ENCODE data around the gene MINK1.

Gene MINK1

DNA sequence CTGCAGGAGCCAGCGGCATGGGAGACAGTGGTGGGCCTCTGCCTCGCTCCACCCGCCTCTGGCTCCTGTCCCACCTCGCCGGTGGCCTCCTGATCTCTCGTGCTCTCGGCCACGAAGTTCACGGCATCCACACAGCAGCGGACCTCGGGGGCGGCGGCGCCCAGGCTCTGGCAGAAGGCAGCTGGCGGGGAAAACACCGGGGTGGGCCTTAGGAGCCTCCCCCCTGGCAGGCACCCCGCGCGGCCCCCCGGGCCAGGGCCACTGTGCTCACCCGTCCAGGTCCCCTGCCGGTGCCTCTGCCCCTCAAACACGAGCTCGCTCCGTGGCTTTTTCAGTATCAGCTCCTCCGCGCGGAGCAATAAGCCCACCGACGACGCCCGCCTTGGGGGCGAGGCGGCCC is 65.8 kb downstream of the MINK1 start:
- Histone ChIP-seq H3K4me3 (ENCODE audit: low read depth, low read length) (no peak overlapping the region), H3K27me3 (ENCODE audit: insufficient read depth, low read length) (no peaks in the 10 kb centered on the region), H3K4me2 (ENCODE audit: low read length) (no peak overlapping the region), H3K79me2 (ENCODE audit: control insufficient read depth, insufficient read depth, low read length, poor library complexity) (no peaks in the 10 kb centered on the region), H3K36me3 (ENCODE audit: control insufficient read depth in 1 of 2, insufficient read depth in 2 of 2, low read length in 2 of 2) (peaks cover 62 to 76% of the 10 kb centered on the region in 2 experiments), H3K23ac (ENCODE audit: low read length) (no peak overlapping the region), H2AFZ (ENCODE audit: insufficient read depth, low read length, poor library complexity) (no peak overlapping the region), H3K27ac (ENCODE audit: low read depth, low read length) (no peak overlapping the region), H3K9me3 (ENCODE audit: insufficient read depth, low read depth, low read length) (no peaks in the 10 kb centered on the region), H4K91ac (ENCODE audit: low read depth, low read length) (no peak overlapping the region), H3K18ac (ENCODE audit: low read length) (no peak overlapping the region), H2AK5ac (ENCODE audit: low read length) (no peak overlapping the region), H2BK12ac (ENCODE audit: low read length) (no peak overlapping the region), H3K4ac (ENCODE audit: low read depth, low read length) (no peak overlapping the region), H4K8ac (ENCODE audit: low read depth, low read length) (no peak overlapping the region), H4K12ac (ENCODE audit: low read depth, low read length) (no peak overlapping the region), H2BK5ac (ENCODE audit: low read depth, low read length, poor library complexity) (no peak overlapping the region), H3K4me1 (ENCODE audit: control insufficient read depth in 1 of 2, insufficient read depth in 2 of 2, low read length in 2 of 2) (no peaks in the 10 kb centered on the region), H3K9ac (ENCODE audit: low read length) (no peak overlapping the region), H3K14ac (ENCODE audit: low read length) (no peak overlapping the region), H3K79me1 (ENCODE audit: low read length) (no peaks in the 10 kb centered on the region), H2BK120ac (ENCODE audit: insufficient read depth, low read length, poor library complexity) (no peak overlapping the region)
- no peak for DNase-seq
- WGBS (ENCODE audit: extremely low coverage, insufficient coverage, insufficient read length) = no CpG with 5 or more reads among the region's 34 CpGs

- Histone ChIP-seq H3K79me1 (ENCODE audit: low read length) (no peaks in the 10 kb centered on the region), H4K8ac (ENCODE audit: low read depth, low read length) (no peak within 1 kb of the TSS), H3K4me1 (ENCODE audit: control insufficient read depth in 1 of 2, insufficient read depth in 2 of 2, low read length in 2 of 2) (no peaks in the 10 kb centered on the region), H4K91ac (ENCODE audit: low read depth, low read length) (no peak within 1 kb of the TSS), H3K79me2 (ENCODE audit: control insufficient read depth, insufficient read depth, low read length, poor library complexity) (no peaks in the 10 kb centered on the region), H3K4me3 (ENCODE audit: low read depth, low read length) (no peak within 1 kb of the TSS), H2AK5ac (ENCODE audit: low read length) (no peak within 1 kb of the TSS), H2BK120ac (ENCODE audit: insufficient read depth, low read length, poor library complexity) (no peak within 1 kb of the TSS), H3K36me3 (ENCODE audit: control insufficient read depth in 1 of 2, insufficient read depth in 2 of 2, low read length in 2 of 2) (peaks cover 55 to 69% of the 10 kb centered on the region in 2 experiments), H3K9ac (ENCODE audit: low read length) (no peak within 1 kb of the TSS), H2AFZ (ENCODE audit: insufficient read depth, low read length, poor library complexity) (no peak within 1 kb of the TSS), H3K27ac (ENCODE audit: low read depth, low read length) (no peak within 1 kb of the TSS), H3K9me3 (ENCODE audit: insufficient read depth, low read depth, low read length) (no peaks in the 10 kb centered on the region), H2BK5ac (ENCODE audit: low read depth, low read length, poor library complexity) (no peak within 1 kb of the TSS), H3K4me2 (ENCODE audit: low read length) (no peak within 1 kb of the TSS), H3K23ac (ENCODE audit: low read length) (no peak within 1 kb of the TSS), H3K18ac (ENCODE audit: low read length) (no peak within 1 kb of the TSS), H3K14ac (ENCODE audit: low read length) (no peak within 1 kb of the TSS), H3K4ac (ENCODE audit: low read depth, low read length) (no peak within 1 kb of the TSS), H3K27me3 (ENCODE audit: insufficient read depth, low read length) (no peaks in the 10 kb centered on the region), H4K12ac (ENCODE audit: low read depth, low read length) (no peak within 1 kb of the TSS), H2BK12ac (ENCODE audit: low read length) (no peak within 1 kb of the TSS)
- WGBS (ENCODE audit: extremely low coverage, insufficient coverage, insufficient read length) = no CpG with 5 or more reads among the region's 60 CpGs
- peak; percentile 88 to 89 for DNase-seq
Measured at GRCh38 chr17:4899341-4900230, 66.4 kb downstream of the MINK1 start, which contains the start of gene C17orf107. Gene C17orf107 (plus strand): TSS chr17:4899536. CDS start chr17:4899763, 227 bp downstream.

DNA sequence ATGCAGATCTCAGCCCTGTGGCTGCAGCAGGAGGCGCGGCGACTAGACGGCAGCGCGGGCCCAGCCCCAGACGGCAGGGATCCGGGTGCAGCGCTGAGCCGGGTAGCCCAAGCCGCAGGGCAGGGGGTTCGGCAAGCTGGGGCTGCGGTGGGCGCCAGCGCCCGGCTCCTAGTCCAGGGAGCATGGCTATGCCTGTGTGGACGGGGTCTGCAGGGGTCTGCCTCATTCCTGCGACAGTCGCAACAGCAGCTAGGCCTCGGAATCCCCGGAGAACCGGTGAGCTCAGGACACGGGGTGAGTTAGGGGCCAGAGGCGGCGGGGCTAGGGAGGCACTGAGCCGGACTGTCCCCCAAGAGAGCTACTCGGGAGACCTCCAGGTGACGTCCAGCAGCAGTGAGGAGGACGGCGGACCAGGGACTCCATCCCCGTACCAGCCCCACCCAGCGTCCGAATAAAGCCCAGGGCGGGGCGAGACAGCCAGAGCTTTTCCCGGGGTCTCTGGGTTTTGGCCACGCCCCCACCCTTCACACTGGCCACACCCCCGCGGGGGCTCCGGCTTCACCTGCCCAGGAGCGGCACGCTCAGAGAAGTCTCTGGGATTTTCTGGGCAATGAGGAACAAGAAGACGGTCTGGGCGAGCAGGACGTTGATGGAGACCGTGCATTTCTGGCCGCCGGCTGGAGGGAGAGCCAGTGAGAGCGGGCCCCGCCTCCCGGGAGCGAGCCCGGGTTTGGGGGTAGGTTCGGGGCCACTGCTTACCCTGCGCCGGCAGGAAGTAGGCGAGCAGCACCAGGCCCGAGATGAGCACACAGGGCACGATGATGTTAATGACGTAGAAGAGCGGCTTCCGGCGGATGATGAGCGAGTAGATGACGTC is 67.3 kb downstream of the MINK1 start:
- no CpG with 5 or more reads among the region's 65 CpGs for WGBS (ENCODE audit: extremely low coverage, insufficient coverage, insufficient read length)
- Histone ChIP-seq H3K18ac (ENCODE audit: low read length) (no peak overlapping the region), H3K27ac (ENCODE audit: low read depth, low read length) (no peak overlapping the region), H3K4me3 (ENCODE audit: low read depth, low read length) (no peak overlapping the region), H2AFZ (ENCODE audit: insufficient read depth, low read length, poor library complexity) (no peak overlapping the region), H4K91ac (ENCODE audit: low read depth, low read length) (no peak overlapping the region), H3K36me3 (ENCODE audit: control insufficient read depth in 1 of 2, insufficient read depth in 2 of 2, low read length in 2 of 2) (peaks cover 47 to 60% of the 10 kb centered on the region in 2 experiments), H4K12ac (ENCODE audit: low read depth, low read length) (no peak overlapping the region), H3K14ac (ENCODE audit: low read length) (no peak overlapping the region), H3K27me3 (ENCODE audit: insufficient read depth, low read length) (no peaks in the 10 kb centered on the region), H2BK120ac (ENCODE audit: insufficient read depth, low read length, poor library complexity) (no peak overlapping the region), H3K23ac (ENCODE audit: low read length) (no peak overlapping the region), H4K8ac (ENCODE audit: low read depth, low read length) (no peak overlapping the region), H3K4me1 (ENCODE audit: control insufficient read depth in 1 of 2, insufficient read depth in 2 of 2, low read length in 2 of 2) (no peaks in the 10 kb centered on the region), H3K4me2 (ENCODE audit: low read length) (no peak overlapping the region), H2BK5ac (ENCODE audit: low read depth, low read length, poor library complexity) (no peak overlapping the region), H3K4ac (ENCODE audit: low read depth, low read length) (no peak overlapping the region), H2BK12ac (ENCODE audit: low read length) (no peak overlapping the region), H3K79me1 (ENCODE audit: low read length) (no peaks in the 10 kb centered on the region), H3K9me3 (ENCODE audit: insufficient read depth, low read depth, low read length) (no peaks in the 10 kb centered on the region), H3K79me2 (ENCODE audit: control insufficient read depth, insufficient read depth, low read length, poor library complexity) (no peaks in the 10 kb centered on the region), H3K9ac (ENCODE audit: low read length) (no peak overlapping the region), H2AK5ac (ENCODE audit: low read length) (no peak overlapping the region)
- peak; percentile 26 to 40 for DNase-seq

GRCh38 chr17:4901108-4901647 is 68.0 kb downstream of the MINK1 start:
- Histone ChIP-seq H3K18ac (ENCODE audit: low read length) (no peak overlapping the region), H4K91ac (ENCODE audit: low read depth, low read length) (no peak overlapping the region), H2BK5ac (ENCODE audit: low read depth, low read length, poor library complexity) (no peak overlapping the region), H2BK12ac (ENCODE audit: low read length) (no peak overlapping the region), H3K4me3 (ENCODE audit: low read depth, low read length) (no peak overlapping the region), H4K8ac (ENCODE audit: low read depth, low read length) (no peak overlapping the region), H3K14ac (ENCODE audit: low read length) (no peak overlapping the region), H3K23ac (ENCODE audit: low read length) (no peak overlapping the region), H3K9ac (ENCODE audit: low read length) (no peak overlapping the region), H3K27me3 (ENCODE audit: insufficient read depth, low read length) (no peaks in the 10 kb centered on the region), H2AFZ (ENCODE audit: insufficient read depth, low read length, poor library complexity) (no peak overlapping the region), H3K9me3 (ENCODE audit: insufficient read depth, low read depth, low read length) (no peaks in the 10 kb centered on the region), H3K4me2 (ENCODE audit: low read length) (no peak overlapping the region), H3K4me1 (ENCODE audit: control insufficient read depth in 1 of 2, insufficient read depth in 2 of 2, low read length in 2 of 2) (no peaks in the 10 kb centered on the region), H3K4ac (ENCODE audit: low read depth, low read length) (no peak overlapping the region), H3K36me3 (ENCODE audit: control insufficient read depth in 1 of 2, insufficient read depth in 2 of 2, low read length in 2 of 2) (peaks cover 39 to 53% of the 10 kb centered on the region in 2 experiments), H3K27ac (ENCODE audit: low read depth, low read length) (no peak overlapping the region), H3K79me2 (ENCODE audit: control insufficient read depth, insufficient read depth, low read length, poor library complexity) (no peaks in the 10 kb centered on the region), H2BK120ac (ENCODE audit: insufficient read depth, low read length, poor library complexity) (no peak overlapping the region), H2AK5ac (ENCODE audit: low read length) (no peak overlapping the region), H3K79me1 (ENCODE audit: low read length) (no peaks in the 10 kb centered on the region), H4K12ac (ENCODE audit: low read depth, low read length) (no peak overlapping the region)
- WGBS (ENCODE audit: extremely low coverage, insufficient coverage, insufficient read length) = no CpG with 5 or more reads among the region's 37 CpGs
- DNase-seq = no peak

Data from trophoblast cell (in vitro differentiated cells and primary cell).